ENCODE measurements around the gene KHK. TPM values are rescaled to one million over a fixed set of nuclear protein-coding genes. Genes with fewer than 3 reads are reported as not detected.

KHK gene
- total RNA-seq, 1 donor from 2014 or later, result 2.4 TPM

- Mint-ChIP-seq H3K4me1 (ENCODE audit: unreplicated experiment) (peaks cover 17% of the 10 kb centered on the region), H3K27ac (ENCODE audit: unreplicated experiment) (peak overlapping the region; percentile 100), H3K9me3 (ENCODE audit: unreplicated experiment) (no peaks in the 10 kb centered on the region), H3K4me3 (ENCODE audit: unreplicated experiment) (peak overlapping the region; percentile 96), H3K27me3 (ENCODE audit: unreplicated experiment) (no peaks in the 10 kb centered on the region), H3K36me3 (ENCODE audit: unreplicated experiment) (peaks cover 13% of the 10 kb centered on the region)
- TF ChIP-seq, protein P1, sequence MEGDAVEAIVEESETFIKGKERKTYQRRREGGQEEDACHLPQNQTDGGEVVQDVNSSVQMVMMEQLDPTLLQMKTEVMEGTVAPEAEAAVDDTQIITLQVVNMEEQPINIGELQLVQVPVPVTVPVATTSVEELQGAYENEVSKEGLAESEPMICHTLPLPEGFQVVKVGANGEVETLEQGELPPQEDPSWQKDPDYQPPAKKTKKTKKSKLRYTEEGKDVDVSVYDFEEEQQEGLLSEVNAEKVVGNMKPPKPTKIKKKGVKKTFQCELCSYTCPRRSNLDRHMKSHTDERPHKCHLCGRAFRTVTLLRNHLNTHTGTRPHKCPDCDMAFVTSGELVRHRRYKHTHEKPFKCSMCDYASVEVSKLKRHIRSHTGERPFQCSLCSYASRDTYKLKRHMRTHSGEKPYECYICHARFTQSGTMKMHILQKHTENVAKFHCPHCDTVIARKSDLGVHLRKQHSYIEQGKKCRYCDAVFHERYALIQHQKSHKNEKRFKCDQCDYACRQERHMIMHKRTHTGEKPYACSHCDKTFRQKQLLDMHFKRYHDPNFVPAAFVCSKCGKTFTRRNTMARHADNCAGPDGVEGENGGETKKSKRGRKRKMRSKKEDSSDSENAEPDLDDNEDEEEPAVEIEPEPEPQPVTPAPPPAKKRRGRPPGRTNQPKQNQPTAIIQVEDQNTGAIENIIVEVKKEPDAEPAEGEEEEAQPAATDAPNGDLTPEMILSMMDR (IDR thresholded peaks at IDR 0.05), result peak; percentile 48
- peak; percentile 97 for DNase-seq (ENCODE audit: extremely low spot score, unreplicated experiment)
These were observed 36.1 kb upstream of the KHK start for GRCh38 chr2:27050281-27050995.

GRCh38 chr2:27050996-27051901, 35.3 kb upstream of the KHK start, which contains the start of gene AGBL5:
Gene AGBL5, plus strand, starts transcription at chr2:27051668. Its CDS starts 1,291 bp downstream, at chr2:27052959.
- DNase-seq (ENCODE audit: extremely low spot score, unreplicated experiment), result peak; percentile 98
- Mint-ChIP-seq H3K36me3 (ENCODE audit: unreplicated experiment) (peaks cover 16% of the 10 kb centered on the region), H3K4me1 (ENCODE audit: unreplicated experiment) (peaks cover 17% of the 10 kb centered on the region)

DNA sequence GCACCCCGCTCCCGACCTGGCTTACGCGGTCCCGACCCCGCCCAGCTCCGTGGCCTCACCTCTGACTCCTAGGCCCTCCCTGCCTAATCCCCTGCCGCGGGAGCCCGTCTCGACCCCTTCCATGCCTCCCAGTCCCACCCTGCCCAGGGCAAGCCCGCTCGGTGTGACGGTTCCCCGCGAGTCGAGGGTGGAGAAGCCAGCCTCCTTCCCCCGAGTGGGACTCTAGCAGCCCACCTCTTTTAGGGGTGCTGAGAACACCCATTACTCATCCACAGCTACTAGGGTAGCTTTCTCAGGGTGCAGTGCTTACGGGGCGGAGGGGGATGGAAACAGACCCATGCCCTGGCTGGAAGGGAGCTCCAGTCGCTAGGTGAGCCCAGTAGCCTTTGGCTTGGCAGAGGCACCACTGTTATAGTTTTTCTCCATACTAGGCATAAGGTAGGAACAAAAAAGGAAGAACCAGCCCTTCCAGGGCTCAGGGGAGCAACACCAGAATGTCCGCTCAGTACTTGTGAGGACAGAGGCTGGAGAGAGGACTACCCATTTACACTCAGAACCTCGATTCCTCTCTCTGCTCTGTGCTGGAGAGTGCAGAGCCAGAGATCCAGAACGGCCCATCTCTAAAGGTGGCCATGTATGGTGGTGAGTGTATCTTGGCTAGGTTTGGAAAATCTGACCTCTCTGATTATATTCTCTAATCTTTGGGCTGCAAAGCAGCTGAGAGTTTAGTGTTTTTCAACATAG, 34.5 kb upstream of the KHK start:
- H3K9me3 Mint-ChIP-seq (ENCODE audit: unreplicated experiment), result no peaks in the 10 kb centered on the region
- H3K27ac Mint-ChIP-seq (ENCODE audit: unreplicated experiment), result peak overlapping the region; percentile 79
- H3K36me3 Mint-ChIP-seq (ENCODE audit: unreplicated experiment), result peaks cover 18% of the 10 kb centered on the region
- H3K27me3 Mint-ChIP-seq (ENCODE audit: unreplicated experiment), result no peaks in the 10 kb centered on the region
- TF ChIP-seq, protein P1 (IDR thresholded peaks at IDR 0.05), result no peak
- H3K4me3 Mint-ChIP-seq (ENCODE audit: unreplicated experiment), result peak overlapping the region; percentile 87
- DNase-seq (ENCODE audit: extremely low spot score, unreplicated experiment), result peak; percentile 86
- peaks cover 17% of the 10 kb centered on the region for H3K4me1 Mint-ChIP-seq (ENCODE audit: unreplicated experiment)

More at GRCh38 chr2:27050996-27051901, 35.3 kb upstream of the KHK start, which contains the start of gene AGBL5:
- Mint-ChIP-seq H3K27ac (ENCODE audit: unreplicated experiment) (peak within 1 kb of the TSS; percentile 100), H3K27me3 (ENCODE audit: unreplicated experiment) (no peaks in the 10 kb centered on the region), H3K9me3 (ENCODE audit: unreplicated experiment) (no peaks in the 10 kb centered on the region), H3K4me3 (ENCODE audit: unreplicated experiment) (peak within 1 kb of the TSS; percentile 96)
- TF ChIP-seq, protein P1 (IDR thresholded peaks at IDR 0.05), result no peak

DNA sequence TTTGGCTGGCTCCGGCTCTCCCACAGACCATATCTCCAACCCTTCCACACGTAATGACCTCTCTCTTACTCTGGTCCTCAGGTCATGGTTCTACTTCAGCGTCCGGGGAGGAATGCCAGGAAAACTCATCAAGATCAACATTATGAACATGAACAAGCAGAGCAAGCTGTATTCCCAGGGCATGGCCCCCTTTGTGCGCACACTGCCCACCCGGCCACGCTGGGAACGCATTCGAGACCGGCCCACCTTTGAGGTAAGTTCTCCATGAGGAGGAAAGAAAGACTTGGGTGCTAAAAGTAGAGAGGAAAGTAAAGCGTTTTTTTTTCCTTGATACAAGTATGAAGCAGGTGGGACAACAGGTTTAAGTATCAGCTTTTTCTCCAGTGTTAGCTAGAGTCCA, 33.3 kb upstream of the KHK start:
- DNase-seq (ENCODE audit: extremely low spot score, unreplicated experiment), result no peak
- peak overlapping the region; percentile 20 for H3K4me3 Mint-ChIP-seq (ENCODE audit: unreplicated experiment)
- H3K27ac Mint-ChIP-seq (ENCODE audit: unreplicated experiment), result no peak overlapping the region
- H3K36me3 Mint-ChIP-seq (ENCODE audit: unreplicated experiment), result peaks cover 18% of the 10 kb centered on the region
- TF ChIP-seq, protein P1 (IDR thresholded peaks at IDR 0.05), result no peak
- no peaks in the 10 kb centered on the region for H3K27me3 Mint-ChIP-seq (ENCODE audit: unreplicated experiment)
- H3K4me1 Mint-ChIP-seq (ENCODE audit: unreplicated experiment), result peaks cover 17% of the 10 kb centered on the region
- H3K9me3 Mint-ChIP-seq (ENCODE audit: unreplicated experiment), result no peaks in the 10 kb centered on the region

Measured in osteocyte (in vitro differentiated cells).